IMR-90 (cell line): ENCODE data around the gene PRKN. TPM values are rescaled to one million over a fixed set of nuclear protein-coding genes. Genes with fewer than 3 reads are reported as not detected.

Experiments used
- ATAC-seq: fragments of 200-7000 bp; cut with Tn5 transposase; 2 replicates; pipeline ENCODE4 v1.9.1; 2020; ENCODE audit warnings: low read depth, mild to moderate bottlenecking, moderate library complexity
- BruUV-seq: library from RNA; stranded (reverse); fragments of 400-500 nt; replicated peaks from 2 replicates; lab custom pipeline; 2021; lab: Mats Ljungman, UMichigan
- CTCF ChIA-PET: fragments of 300-600 bp; formaldehyde crosslinking; extraction: SDS; loops from one replicate; lab custom pipeline; 2021; ENCODE audit warnings: antibody characterized with exemption; lab: Yijun Ruan, JAX
- POLR2A ChIA-PET: fragments of 300-600 bp; sonication (Branson Sonifier 250); formaldehyde crosslinking; loops from one replicate; lab custom pipeline; 2022; ENCODE audit warnings: antibody characterized with exemption; ENCODE audit not compliant: unreplicated experiment; lab: Charles Lee
- DNase-seq: peaks from one replicate; pipeline ENCODE4 v3.0.0; 2013
- H2AFZ ChIP-seq: replicated peaks from 2 replicates; pipeline ENCODE3; 2013; ENCODE audit warnings: low read length, mild to moderate bottlenecking; ENCODE audit not compliant: poor library complexity
- H2AK5ac ChIP-seq: 2 replicates; pipeline ENCODE4 v1.6.1; 2013; ENCODE audit warnings: low read depth, low read length, inconsistent platforms
- H2AK9ac ChIP-seq: replicated peaks from 2 replicates; pipeline ENCODE3; 2013; ENCODE audit warnings: mild to moderate bottlenecking, low read depth, low read length, moderate library complexity; ENCODE audit not compliant: poor library complexity
- H2BK120ac ChIP-seq: 2 replicates; pipeline ENCODE4 v1.6.1; 2013; ENCODE audit warnings: low read depth, low read length, inconsistent platforms
- H2BK15ac ChIP-seq: 3 replicates; pipeline ENCODE4 v1.6.1; 2013; ENCODE audit warnings: low read depth, low read length, inconsistent platforms
- H2BK20ac ChIP-seq: 2 replicates; pipeline ENCODE4 v1.6.1; 2013; ENCODE audit warnings: low read depth, mild to moderate bottlenecking, inconsistent platforms, low read length, moderate library complexity
- H2BK5ac ChIP-seq: 2 replicates; pipeline ENCODE4 v1.6.1; 2013; ENCODE audit warnings: mild to moderate bottlenecking, low read depth, low read length, inconsistent platforms; ENCODE audit not compliant: poor library complexity, severe bottlenecking
- H3K14ac ChIP-seq: replicated peaks from 2 replicates; pipeline ENCODE4 v1.6.1; 2013; ENCODE audit warnings: low read depth, low read length, inconsistent platforms
- H3K18ac ChIP-seq: 2 replicates; pipeline ENCODE4 v1.6.1; 2013; ENCODE audit warnings: low read depth, low read length, control low read depth
- H3K23ac ChIP-seq: 2 replicates; pipeline ENCODE4 v1.6.1; 2013; ENCODE audit warnings: low read depth, low read length, inconsistent platforms
- H3K27ac ChIP-seq: 2 replicates; pipeline ENCODE4 v1.5.1; 2013; ENCODE audit warnings: mild to moderate bottlenecking, control low read depth, low read length; ENCODE audit not compliant: insufficient read depth
- H3K27me3 ChIP-seq: 2 replicates; pipeline ENCODE4 v1.6.1; 2013; ENCODE audit warnings: low read length; ENCODE audit not compliant: control insufficient read depth, insufficient read depth
- H3K36me3 ChIP-seq: 2 replicates; pipeline ENCODE4 v1.6.1; 2013; ENCODE audit warnings: low read length, mixed read lengths; ENCODE audit not compliant: control insufficient read depth, insufficient read depth
- H3K4ac ChIP-seq: 2 replicates; pipeline ENCODE4 v1.6.1; 2013; ENCODE audit warnings: low read depth, low read length, inconsistent platforms
- H3K4me1 ChIP-seq: 2 replicates; pipeline ENCODE4 v1.6.1; 2013; ENCODE audit warnings: low read length, mixed read lengths; ENCODE audit not compliant: control insufficient read depth, insufficient read depth
- H3K4me2 ChIP-seq: 2 replicates; pipeline ENCODE4 v1.6.1; 2013; ENCODE audit warnings: low read depth, mild to moderate bottlenecking, control low read depth, low read length, moderate library complexity
- H3K4me3 ChIP-seq: 2 replicates; pipeline ENCODE4 v1.5.1; 2013; ENCODE audit warnings: low read depth, mild to moderate bottlenecking, control low read depth, low read length, moderate library complexity; ENCODE audit not compliant: insufficient read depth
- H3K56ac ChIP-seq: 2 replicates; pipeline ENCODE4 v1.6.1; 2013; ENCODE audit warnings: low read length, inconsistent platforms; ENCODE audit not compliant: insufficient read depth; ENCODE audit errors: extremely low read depth
- H3K79me1 ChIP-seq, 2 experiments: 2 replicates each; pipeline ENCODE4 v1.6.1; 2013; ENCODE audit warnings: low read length in 2 of 2, inconsistent platforms in 1 of 2, low read depth in 1 of 2
- H3K9ac ChIP-seq: 2 replicates; pipeline ENCODE4 v1.6.1; 2013; ENCODE audit warnings: low read depth, low read length, control low read depth
- H3K9me1 ChIP-seq: 2 replicates; pipeline ENCODE4 v1.6.1; 2013; ENCODE audit warnings: low read length, inconsistent platforms; ENCODE audit not compliant: insufficient read depth
- H3K9me3 ChIP-seq: 2 replicates; pipeline ENCODE4 v1.6.1; 2013; ENCODE audit warnings: low read length; ENCODE audit not compliant: control insufficient read depth, insufficient read depth
- H4K20me1 ChIP-seq: 2 replicates; pipeline ENCODE4 v1.6.1; 2013; ENCODE audit warnings: low read length, inconsistent platforms; ENCODE audit not compliant: insufficient read depth
- H4K5ac ChIP-seq: 2 replicates; pipeline ENCODE4 v1.6.1; 2013; ENCODE audit warnings: mild to moderate bottlenecking, low read depth, low read length, control low read depth
- H4K8ac ChIP-seq, 2 experiments: 2 replicates each; pipeline ENCODE4 v1.6.1; 2013; ENCODE audit warnings: low read depth in 2 of 2, low read length in 2 of 2, control low read depth in 1 of 2, inconsistent platforms in 1 of 2
- H4K91ac ChIP-seq: 2 replicates; pipeline ENCODE4 v1.6.1; 2013; ENCODE audit warnings: low read depth, low read length, inconsistent platforms; ENCODE audit not compliant: insufficient read depth
- BHLHE40 ChIP-seq: fragments of 150-350 bp; IDR thresholded peaks from 2 replicates; pipeline ENCODE4 v1.6.1; 2016; ENCODE audit warnings: mild to moderate bottlenecking, low read depth, low read length
- CEBPB ChIP-seq: IDR thresholded peaks from 2 replicates; pipeline ENCODE4 v1.6.1; 2012; ENCODE audit warnings: low read depth, low read length, improper control_type of control experiment
- MAZ ChIP-seq: IDR thresholded peaks from 2 replicates; pipeline ENCODE4 v1.6.1; 2012; ENCODE audit warnings: low read depth, mild to moderate bottlenecking, low read length, improper control_type of control experiment, moderate library complexity, borderline replicate concordance
- WGBS, 2 experiments: methylation state at CpG; one replicate each; pipeline versions ENCODE4 v1.1.5 to v1.1.7; 2013; ENCODE audit warnings: missing lambda C conversion rate in 2 of 2; ENCODE audit not compliant: insufficient read length in 1 of 2; ENCODE audit errors: extremely low coverage in 2 of 2; 5-methylcytosine and 5-hydroxymethylcytosine counted together
- dilution Hi-C: fragments of 300-500 bp; cut with HindIII; formaldehyde crosslinking; loops from one replicate; pipeline ENCODE4 v1.14.3; 2018; ENCODE audit warnings: low sequenced_read_pairs; ENCODE audit not compliant: unreplicated experiment
- in situ Hi-C: fragments of 300-500 bp; cut with MboI; formaldehyde crosslinking; loops from 3 replicates; pipeline ENCODE4 v1.14.3; 2019; ENCODE audit warnings: low sequenced_read_pairs, inconsistent platforms, mixed read lengths
- intact Hi-C: fragments of 100-400 bp; cut with micrococcal nuclease; formaldehyde crosslinking; loops from 2 replicates; pipeline ENCODE4 v1.10.0; 2022
- polyA plus RNA-seq, 3 experiments: library from polyadenylated mRNA; depleted of rRNA; stranded (reverse); fragments of >200 nt; gene quantifications; 2 replicates each; pipeline ENCODE4 v1.2.3, GENCODE V29; 2012; ENCODE audit warnings: low replicate concordance in 1 of 3
- total RNA-seq: library from RNA; depleted of rRNA; stranded (reverse); fragments of >200 nt; gene quantifications from 2 replicates; pipeline ENCODE4 v1.2.3, GENCODE V29; 2012

The PRKN gene
- total and polyA plus RNA-seq, 2 of the 4 experiments (the other 2 are of a cell fraction) = 0.15 to 0.18 TPM

GRCh38 chr6:161618831-161619454 lies 1108.6 kb downstream of the PRKN start:
- Histone ChIP-seq H2AK9ac (no peak overlapping the region), H2BK15ac (no peak overlapping the region), H3K14ac (no peak overlapping the region), H3K9me1 (no peaks in the 10 kb centered on the region), H3K27ac (no peak overlapping the region), H3K79me1 (no peaks in the 10 kb centered on the region), H3K9ac (no peak overlapping the region), H2BK5ac (no peak overlapping the region), H4K91ac (no peak overlapping the region), H3K36me3 (no peaks in the 10 kb centered on the region), H3K27me3 (no peaks in the 10 kb centered on the region), H3K4me1 (no peaks in the 10 kb centered on the region), H3K4me3 (no peak overlapping the region), H3K4ac (no peak overlapping the region), H4K5ac (no peak overlapping the region), H4K20me1 (no peaks in the 10 kb centered on the region), H2BK20ac (no peak overlapping the region), H3K23ac (no peak overlapping the region), H3K9me3 (peaks cover 20% of the 10 kb centered on the region), H3K56ac (no peak overlapping the region), H4K8ac (no peak overlapping the region), H3K4me2 (no peak overlapping the region), H2AFZ (no peak overlapping the region), H3K18ac (no peak overlapping the region), H2BK120ac (no peak overlapping the region), H2AK5ac (no peak overlapping the region)
- dilution Hi-C loops (no loop called here), intact Hi-C loops (no loop called here), in situ Hi-C loops (no loop called here)
- CTCF ChIA-PET = interaction anchor here (0.6 to 0.8 kb wide), 2 partner anchors 75 to 147 kb away, joined by 3 read pairs; no protein-coding TSS in a partner anchor
- WGBS, 2 experiments = 28% methylated on average over 4 of the region's 8 CpGs; no CpG with 5 or more reads in 1 of the 2 experiments
- TF ChIP-seq BHLHE40 = no peak
- 0 out of 2 replicates have a peak, but pooled peaks have one; percentile 3 for TF ChIP-seq CEBPB
- no peak for TF ChIP-seq MAZ
- DNase-seq (no peak), ATAC-seq (no peak)
- no TSS peak for BruUV-seq
- POLR2A ChIA-PET = no interaction called here
